ENCODE data around the gene GPR132.
A peak's percentile ranks its signal among the peaks of the same experiment; 100 is the strongest.
"Not testable (repeated sequence)": the region's sequence is repeated elsewhere in the genome, so short reads cannot be mapped to it uniquely, and the experiment has no call there.

GPR132 gene

GRCh38 chr14:105075379-105076295 is 10.4 kb upstream of the GPR132 start:
- no peak for DNase-seq (ENCODE audit: low read depth)

- DNase-seq (ENCODE audit: low read depth) = no peak
Measured at GRCh38 chr14:105074601-105075053, 9.4 kb upstream of the GPR132 start.

GRCh38 chr14:105073720-105074600 is 8.7 kb upstream of the GPR132 start:
- DNase-seq (ENCODE audit: low read depth) = no peak

- no peak for DNase-seq (ENCODE audit: low read depth)
Measured at GRCh38 chr14:105072892-105073719, 7.9 kb upstream of the GPR132 start.

GRCh38 chr14:105072381-105072861 is 7.2 kb upstream of the GPR132 start:
- no peak for DNase-seq (ENCODE audit: low read depth)

GRCh38 chr14:105071942-105072341 is 6.7 kb upstream of the GPR132 start:
- DNase-seq (ENCODE audit: low read depth) = no peak

- DNase-seq (ENCODE audit: low read depth) = no peak
Measured at GRCh38 chr14:105071326-105071725, 6.1 kb upstream of the GPR132 start.

GRCh38 chr14:105070760-105071137 is 5.5 kb upstream of the GPR132 start:
- no peak for DNase-seq (ENCODE audit: low read depth)

- no peak for DNase-seq (ENCODE audit: low read depth)
Measured at GRCh38 chr14:105069871-105070759, 4.9 kb upstream of the GPR132 start.

GRCh38 chr14:105069522-105069870 is 4.3 kb upstream of the GPR132 start:
- DNase-seq (ENCODE audit: low read depth) = no peak

- DNase-seq (ENCODE audit: low read depth) = no peak
Measured at GRCh38 chr14:105068818-105069217, 3.6 kb upstream of the GPR132 start.

- no peak for DNase-seq (ENCODE audit: low read depth)
Measured at GRCh38 chr14:105067969-105068301, 2.7 kb upstream of the GPR132 start.

- peak; percentile 56 for DNase-seq (ENCODE audit: low read depth)
Measured at GRCh38 chr14:105067140-105067968, 2.1 kb upstream of the GPR132 start.

- no peak for DNase-seq (ENCODE audit: low read depth)
Measured at GRCh38 chr14:105066240-105067071, 1.2 kb upstream of the GPR132 start.

GRCh38 chr14:105064721-105065143 is 498 bp downstream of the GPR132 start:
- peak; percentile 32 for DNase-seq (ENCODE audit: low read depth)

GRCh38 chr14:105064001-105064400 is 1.2 kb downstream of the GPR132 start:
- DNase-seq (ENCODE audit: low read depth) = no peak

GRCh38 chr14:105063506-105063905 is 1.7 kb downstream of the GPR132 start:
- DNase-seq (ENCODE audit: low read depth) = not testable (repeated sequence)

- DNase-seq (ENCODE audit: low read depth) = no peak
Measured at GRCh38 chr14:105063056-105063455, 2.2 kb downstream of the GPR132 start.

GRCh38 chr14:105062048-105062433 is 3.2 kb downstream of the GPR132 start:
- DNase-seq (ENCODE audit: low read depth) = no peak
